Renal cortex interstitium (tissue), 11 donors: ENCODE results near the gene MAPK10. TPM values are rescaled to one million over a fixed set of nuclear protein-coding genes. Genes with fewer than 3 reads are reported as not detected.
"Not testable (repeated sequence)": the region's sequence is repeated elsewhere in the genome, so short reads cannot be mapped to it uniquely, and the experiment has no call there.

Experiments used
- DNase-seq, 11 donors: peaks; one replicate each; pipeline ENCODE4 v3.0.0-alpha.2; 2013; ENCODE audit warnings: low read depth in 9 of 11, low spot score in 4 of 11; ENCODE audit errors: extremely low read depth in 1 of 11
- polyA plus RNA-seq, 3 donors: library from polyadenylated mRNA; unstranded; fragments of 120-200 nt; gene quantifications; one replicate each; pipeline ENCODE4 v1.2.1, GENCODE V29; 2013; ENCODE audit not compliant: insufficient read length in 3 of 3

MAPK10 gene
- polyA plus RNA-seq, 3 donors: 56.5 to 86.8 (median 68.5) TPM

GRCh38 chr4:86242677-86243076 is 117.2 kb downstream of the MAPK10 start:
- no peak for DNase-seq

DNA sequence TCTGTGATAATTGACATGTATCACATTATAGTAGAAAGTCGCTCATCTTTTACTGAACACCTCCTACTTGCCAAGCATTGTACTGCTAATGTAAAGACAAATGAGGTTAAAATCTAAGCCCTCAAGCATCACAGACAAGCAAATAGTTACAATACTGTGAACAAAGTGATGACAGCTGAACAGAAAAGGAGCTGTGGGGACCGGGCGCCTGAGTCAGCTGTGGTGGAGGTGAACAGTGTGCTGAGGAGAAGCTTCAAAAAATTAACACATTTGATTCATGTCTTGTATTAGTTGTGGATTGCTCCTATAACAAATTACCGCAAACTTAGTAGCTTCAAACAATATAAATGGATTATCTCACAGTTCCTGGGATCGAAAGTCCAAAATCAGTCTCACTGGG is 124.3 kb downstream of the MAPK10 start:
- no peak for DNase-seq

DNA sequence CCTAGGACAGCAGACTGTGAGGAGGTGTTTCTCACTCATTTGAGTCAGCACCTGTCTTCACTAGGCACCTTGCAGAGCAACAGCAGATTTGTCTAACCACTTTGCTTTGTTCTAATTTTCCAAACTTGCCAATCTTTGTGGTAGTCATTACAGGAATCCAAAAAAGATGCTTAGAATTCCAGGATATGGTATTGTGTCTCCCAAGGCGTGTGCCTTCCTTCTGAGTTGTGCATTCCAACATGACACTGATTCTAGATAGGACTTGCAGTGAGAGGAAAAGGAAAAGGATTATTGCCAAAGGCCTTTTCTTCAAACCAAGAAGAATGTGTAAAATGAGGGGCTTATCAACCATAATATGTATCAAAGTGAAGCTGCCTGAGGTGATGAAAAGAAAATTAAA is 126.2 kb downstream of the MAPK10 start:
- DNase-seq: no peak

- DNase-seq: no peak
Observed at GRCh38 chr4:86233090-86233489, 126.8 kb downstream of the MAPK10 start.

- no peak for DNase-seq
Observed at GRCh38 chr4:86223472-86223871, 136.4 kb downstream of the MAPK10 start.

GRCh38 chr4:86221002-86221401 is 138.9 kb downstream of the MAPK10 start:
- DNase-seq: no peak

DNA sequence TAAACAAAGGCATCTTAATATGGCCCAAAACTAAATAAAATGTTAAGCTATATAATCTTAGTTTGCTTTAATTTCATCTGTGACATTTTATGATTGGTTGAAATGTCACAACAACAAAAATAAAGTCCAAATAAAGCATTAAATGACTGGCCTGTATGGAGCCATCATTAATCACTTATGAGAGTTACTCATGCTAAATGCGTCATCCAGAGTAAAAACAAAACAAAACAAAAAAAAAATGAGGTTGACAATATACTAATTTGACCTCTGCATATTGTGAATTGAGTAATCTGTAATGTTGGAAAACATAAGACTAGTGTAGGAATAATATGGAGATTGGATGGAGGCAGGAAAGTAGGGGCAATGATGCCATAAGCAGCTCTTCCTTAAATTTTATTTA is 139.7 kb downstream of the MAPK10 start:
- no peak for DNase-seq

DNA sequence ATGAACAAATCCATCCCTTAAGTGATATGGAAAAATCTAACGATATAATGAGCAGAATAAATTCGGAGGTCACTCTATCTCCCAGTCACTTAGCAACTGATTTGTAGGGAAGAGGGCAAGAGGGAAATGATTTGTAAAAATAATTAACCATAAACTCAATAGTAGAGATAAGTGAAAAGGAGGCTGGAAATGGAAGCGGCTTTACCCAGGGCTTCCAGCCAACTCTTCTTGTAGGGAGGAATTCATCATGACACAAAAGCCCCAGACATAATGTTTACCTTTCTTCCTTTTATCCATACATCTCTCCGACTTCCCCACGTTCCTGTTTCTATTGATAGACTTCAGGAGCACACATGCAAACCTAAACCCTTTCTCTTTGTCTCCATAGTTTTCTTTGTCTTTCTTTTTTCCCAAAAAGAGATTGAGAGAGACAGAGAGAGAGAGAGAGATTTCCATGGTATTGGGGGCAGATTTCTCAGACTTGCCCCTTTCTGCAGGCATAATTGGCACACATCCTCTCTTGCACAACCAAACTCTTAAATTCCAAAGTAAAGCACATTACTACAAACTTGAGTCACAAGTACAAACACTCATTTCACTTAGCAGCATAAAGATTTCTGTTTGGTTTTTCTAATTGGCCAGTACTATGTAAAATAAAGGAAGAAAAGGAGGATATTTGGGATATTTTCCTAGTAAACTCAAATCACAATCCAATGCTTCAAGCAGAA is 140.9 kb downstream of the MAPK10 start:
- no peak for DNase-seq

- DNase-seq: no peak
Observed at GRCh38 chr4:86203176-86203575, 156.7 kb downstream of the MAPK10 start.

DNA sequence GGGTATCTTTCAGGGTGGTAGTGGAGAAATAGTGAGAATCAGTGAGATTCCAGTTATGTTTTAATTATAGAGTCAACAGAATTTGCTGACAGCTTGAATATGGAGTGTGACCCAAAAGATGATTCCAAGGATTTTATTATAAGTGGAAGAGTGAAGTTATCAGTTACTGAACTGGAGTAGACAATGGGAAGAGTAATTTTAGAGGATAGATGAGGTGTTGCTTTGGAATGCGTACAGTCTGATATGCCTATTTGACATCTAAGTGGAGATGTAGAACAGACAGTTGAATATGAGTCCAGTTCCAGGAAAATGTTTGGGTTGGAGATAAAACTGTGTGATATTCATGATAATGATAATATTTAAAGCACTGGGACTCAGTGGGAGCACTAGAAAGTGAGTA is 174.2 kb downstream of the MAPK10 start:
- DNase-seq: no peak

- DNase-seq: no peak
Observed at GRCh38 chr4:86184901-86185285, 175.0 kb downstream of the MAPK10 start.

GRCh38 chr4:86184216-86184900 is 175.5 kb downstream of the MAPK10 start:
- no peak for DNase-seq

GRCh38 chr4:86181585-86181984 is 178.3 kb downstream of the MAPK10 start:
- DNase-seq: no peak

GRCh38 chr4:86178211-86178610 is 181.6 kb downstream of the MAPK10 start:
- no peak for DNase-seq

- no peak for DNase-seq
Observed at GRCh38 chr4:86174506-86174905, 185.3 kb downstream of the MAPK10 start.

GRCh38 chr4:86168335-86168734 is 191.5 kb downstream of the MAPK10 start:
- not testable (repeated sequence) for DNase-seq

GRCh38 chr4:86160426-86160825 is 199.4 kb downstream of the MAPK10 start:
- DNase-seq: no peak

DNA sequence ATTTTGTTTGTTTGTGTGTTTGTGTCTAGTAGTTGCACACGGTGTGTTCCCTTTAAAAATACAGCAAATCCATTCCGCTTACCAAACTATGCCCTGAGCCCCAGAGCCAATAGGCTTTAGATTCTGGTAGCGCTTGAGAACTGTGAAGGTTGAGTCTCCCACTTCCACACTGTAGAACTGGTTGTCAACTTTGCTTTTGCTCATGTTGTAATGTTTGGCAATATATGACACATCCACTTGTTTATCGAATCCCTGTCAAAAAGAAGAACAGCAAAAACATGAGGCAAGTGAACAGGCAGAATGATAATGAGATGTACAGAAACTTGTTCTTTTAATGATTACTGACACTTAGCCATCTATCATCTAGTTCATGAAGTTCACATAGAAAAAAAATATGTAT is 200.6 kb downstream of the MAPK10 start:
- no peak for DNase-seq

- no peak for DNase-seq
Observed at GRCh38 chr4:86156531-86156930, 203.3 kb downstream of the MAPK10 start.

- DNase-seq: no peak
Observed at GRCh38 chr4:86155766-86156165, 204.1 kb downstream of the MAPK10 start.

DNA sequence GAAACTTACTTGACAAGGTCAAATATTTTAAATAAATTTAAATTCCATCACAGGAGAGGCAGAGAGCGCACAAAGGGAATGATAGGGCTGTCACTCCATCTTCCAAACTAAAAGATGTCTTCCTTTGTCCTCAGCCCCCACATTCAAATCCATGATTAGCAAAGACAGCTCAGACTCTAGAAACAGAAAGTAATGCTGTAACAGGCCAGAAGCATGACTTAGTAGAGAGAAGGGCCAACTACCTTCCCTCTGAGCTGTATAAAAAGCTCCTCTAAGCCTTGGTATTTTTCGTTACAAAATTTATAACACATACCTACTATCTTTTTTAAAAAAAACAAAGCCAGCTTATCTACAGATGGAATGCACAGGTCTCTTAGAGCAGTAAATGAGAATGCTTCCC is 207.4 kb downstream of the MAPK10 start:
- DNase-seq: no peak
